Naive thymus-derived CD4-positive, alpha-beta T cell (primary cell): ENCODE data around the gene SULT1B1. TPM values are rescaled to one million over a fixed set of nuclear protein-coding genes. Genes with fewer than 3 reads are reported as not detected.

Experiments
- ATAC-seq: fragments of 150-1000 bp; cut with Tn5 transposase; 2 replicates; pipeline ENCODE4 v1.10.0; 2021; ENCODE audit warnings: mild to moderate bottlenecking, moderate library complexity
- CTCF ChIA-PET: fragments of 350-600 bp; sonication (Branson Sonifier 250); formaldehyde crosslinking; loops from one replicate; lab custom pipeline; 2021; ENCODE audit warnings: antibody characterized with exemption; lab: Charles Lee
- POLR2A ChIA-PET: fragments of 350-600 bp; sonication (Branson Sonifier 250); formaldehyde crosslinking; loops from one replicate; lab custom pipeline; 2021; ENCODE audit warnings: antibody characterized with exemption, inconsistent platforms; lab: Charles Lee
- DNase-seq, 9 donors: peaks; one replicate each; pipeline versions ENCODE4 v3.0.0 to v3.0.0-alpha.2; 2020 to 2022; ENCODE audit warnings: mixed read lengths in 1 of 9
- H3K27ac ChIP-seq: one replicate; pipeline ENCODE4 v1.7.0; 2013; ENCODE audit warnings: mild to moderate bottlenecking, low read depth, low read length, moderate library complexity
- H3K27me3 ChIP-seq, 2 donors: one replicate each; pipeline ENCODE4 v1.7.0; 2013; ENCODE audit warnings: low read length in 2 of 2, mild to moderate bottlenecking in 2 of 2, moderate library complexity in 2 of 2; ENCODE audit not compliant: control insufficient read depth in 2 of 2, insufficient read depth in 2 of 2
- H3K36me3 ChIP-seq, 3 experiments: 1 replicate in 2 of 3; 2 replicates in 1 of 3; pipeline ENCODE4 v1.7.0; 2013; ENCODE audit warnings: low read length in 3 of 3, mild to moderate bottlenecking in 3 of 3, moderate library complexity in 1 of 3; ENCODE audit not compliant: insufficient read depth in 3 of 3, control insufficient read depth in 2 of 3
- H3K4me1 ChIP-seq, 2 donors: one replicate each; pipeline ENCODE4 v1.7.0; 2013; ENCODE audit warnings: low read length in 2 of 2, mild to moderate bottlenecking in 2 of 2, moderate library complexity in 1 of 2; ENCODE audit not compliant: control insufficient read depth in 2 of 2, insufficient read depth in 2 of 2
- H3K4me3 ChIP-seq: 2 replicates; pipeline ENCODE4 v1.7.0; 2013; ENCODE audit warnings: mild to moderate bottlenecking, low read length
- H3K9me3 ChIP-seq, 3 experiments: 1 replicate in 2 of 3; 2 replicates in 1 of 3; pipeline ENCODE4 v1.7.0; 2013; ENCODE audit warnings: low read length in 3 of 3; ENCODE audit not compliant: control insufficient read depth in 2 of 3
- H3K27ac Mint-ChIP-seq, 9 donors: one replicate each; pipeline ENCODE4 v1.8.0; 2020 to 2022; ENCODE audit warnings: mixed read lengths in 9 of 9, mild to moderate bottlenecking in 8 of 9, moderate library complexity in 5 of 9, inconsistent platforms in 2 of 9
- H3K27me3 Mint-ChIP-seq, 5 donors: one replicate each; pipeline ENCODE4 v1.8.0; 2021 to 2022; ENCODE audit warnings: mixed read lengths in 5 of 5, mild to moderate bottlenecking in 1 of 5
- H3K36me3 Mint-ChIP-seq, 5 donors: one replicate each; pipeline ENCODE4 v1.8.0; 2020 to 2022; ENCODE audit warnings: mixed read lengths in 5 of 5, mild to moderate bottlenecking in 3 of 5, inconsistent platforms in 1 of 5
- H3K4me1 Mint-ChIP-seq, 7 donors: one replicate each; pipeline ENCODE4 v1.8.0; 2020 to 2022; ENCODE audit warnings: mixed read lengths in 7 of 7, mild to moderate bottlenecking in 3 of 7, inconsistent platforms in 1 of 7
- H3K4me3 Mint-ChIP-seq, 10 donors: one replicate each; pipeline ENCODE4 v1.8.0; 2020 to 2022; ENCODE audit warnings: mild to moderate bottlenecking in 10 of 10, mixed read lengths in 10 of 10, moderate library complexity in 6 of 10, inconsistent platforms in 2 of 10
- H3K9me3 Mint-ChIP-seq, 11 donors: one replicate each; pipeline ENCODE4 v1.8.0; 2020 to 2022; ENCODE audit warnings: mixed read lengths in 11 of 11, mild to moderate bottlenecking in 4 of 11, inconsistent platforms in 1 of 11, moderate library complexity in 1 of 11
- intact Hi-C, 2 donors: fragments of 100-400 bp; cut with micrococcal nuclease; formaldehyde crosslinking; loops; one replicate each; pipeline ENCODE4 v1.15.1; 2023
- polyA plus RNA-seq, 2 donors: library from polyadenylated mRNA; unstranded; fragments of 300-500 nt; fragmentation: Illumina TruSeq; gene quantifications; one replicate each; pipeline ENCODE4 v1.2.3, GENCODE V29; 2021
- total RNA-seq, 6 experiments: library from RNA in 5 of 6; stranded (reverse) in 5 of 6; gene quantifications; 1 replicate in 5 of 6; 2 replicates in 1 of 6; pipeline ENCODE4 v1.2.3 and lab custom pipeline; 2021 to 2026

Gene SULT1B1
- 10 to 100 TPM in 4 of 5 experiments, 1 to 10 TPM in 1; 8.2 to 32.0 (median 17.2) TPM for total RNA-seq
- polyA plus RNA-seq = 10 to 100 TPM; 13.2 to 14.9 TPM
- total RNA-seq (lab: John Stamatoyannopoulos, UW) = 40.5 reads per million, percentile 66 among the genes with 10 or more reads in this experiment

GRCh38 chr4:69760455-69760854 lies at the start of gene SULT1B1:
Gene SULT1B1 (minus strand): TSS chr4:69760620. CDS start chr4:69755217, 5,403 bp downstream.
- POLR2A ChIA-PET = interaction anchor here (0.7 to 2.3 kb wide), 10 partner anchors 9 to 1079 kb away, joined by 3 to 16 read pairs (median 4); partner anchors contain the start of gene GRSF1

GRCh38 chr4:69800599-69800998 lies 40.2 kb upstream of the SULT1B1 start:
- H3K36me3 Mint-ChIP-seq = peaks cover 0 to 5% (median 3%) of the 10 kb centered on the region in 5 donors
- intact Hi-C loops = loop anchor here in 1 of 2 donors (2.0 kb wide), 1 partner anchor 18 kb away; no protein-coding TSS in a partner anchor
- H3K4me3 Mint-ChIP-seq = no peak overlapping the region
- no peak overlapping the region for H3K27ac Mint-ChIP-seq
- ATAC-seq (no peak), DNase-seq (no peak)
- Histone ChIP-seq H3K4me3 (no peak overlapping the region), H3K9me3 (no peaks in the 10 kb centered on the region), H3K36me3 (no peaks in the 10 kb centered on the region), H3K27ac (no peak overlapping the region), H3K27me3 (no peaks in the 10 kb centered on the region), H3K4me1 (no peaks in the 10 kb centered on the region)
- peaks cover 0 to 11% (median 0%) of the 10 kb centered on the region in 11 donors for H3K9me3 Mint-ChIP-seq
- ChIA-PET CTCF (no interaction called here), POLR2A (interaction anchor here (0.7 kb wide), 1 partner anchor 116 kb away, joined by 3 read pairs; no protein-coding TSS in a partner anchor)
- peaks cover 0 to 6% (median 0%) of the 10 kb centered on the region in 7 donors for H3K4me1 Mint-ChIP-seq
- H3K27me3 Mint-ChIP-seq = peaks cover 0 to 3% (median 0%) of the 10 kb centered on the region in 5 donors

More at GRCh38 chr4:69760455-69760854, at the start of gene SULT1B1:
- no peaks in the 10 kb centered on the region for H3K27me3 ChIP-seq
- H3K27ac Mint-ChIP-seq = peak within 1 kb of the TSS; percentile 90 to 97 (median 95)
- peaks cover 0 to 17% (median 13%) of the 10 kb centered on the region in 5 donors for H3K36me3 Mint-ChIP-seq
- peak within 1 kb of the TSS; percentile 62 for H3K4me3 ChIP-seq
- DNase-seq (peak in 8 of 9 donors; percentile 40 to 92 (median 86)), ATAC-seq (peak; percentile 98)
- H3K9me3 ChIP-seq = no peaks in the 10 kb centered on the region
- H3K9me3 Mint-ChIP-seq = peaks cover 0 to 5% (median 0%) of the 10 kb centered on the region in 11 donors
- H3K36me3 ChIP-seq = no peaks in the 10 kb centered on the region
- H3K27me3 Mint-ChIP-seq = no peaks in the 10 kb centered on the region
- intact Hi-C loops = loop anchor here (1.0 to 5.0 kb wide), 11 partner anchors 8 to 1413 kb away; partner anchors contain the start of genes GRSF1 (in 1 of the 2), UTP3 (in 1 of the 2) and YTHDC1 (in 1 of the 2)
- H3K4me1 ChIP-seq = peaks cover 0 to 37% of the 10 kb centered on the region in 2 donors
- H3K4me1 Mint-ChIP-seq = peaks cover 40 to 79% (median 72%) of the 10 kb centered on the region in 7 donors
- peak within 1 kb of the TSS; percentile 59 for H3K27ac ChIP-seq
- CTCF ChIA-PET = interaction anchor here (0.5 to 3.7 kb wide), 6 partner anchors 9 to 921 kb away, joined by 3 to 15 read pairs (median 6); no protein-coding TSS in a partner anchor
- H3K4me3 Mint-ChIP-seq = peak within 1 kb of the TSS; percentile 85 to 99 (median 92)

- ChIA-PET POLR2A (no interaction called here), CTCF (interaction anchor here (0.7 kb wide), 1 partner anchor 226 kb away, joined by 4 read pairs; no protein-coding TSS in a partner anchor)
- Mint-ChIP-seq H3K4me3 (no peak overlapping the region), H3K4me1 (peaks cover 0 to 6% (median 0%) of the 10 kb centered on the region in 7 donors), H3K36me3 (peaks cover 0 to 8% (median 3%) of the 10 kb centered on the region in 5 donors), H3K27me3 (peaks cover 0 to 3% (median 0%) of the 10 kb centered on the region in 5 donors), H3K27ac (no peak overlapping the region), H3K9me3 (peaks cover 0 to 11% (median 0%) of the 10 kb centered on the region in 11 donors)
- Histone ChIP-seq H3K4me3 (no peak overlapping the region), H3K27ac (no peak overlapping the region), H3K9me3 (no peaks in the 10 kb centered on the region), H3K36me3 (no peaks in the 10 kb centered on the region), H3K27me3 (no peaks in the 10 kb centered on the region), H3K4me1 (no peaks in the 10 kb centered on the region)
- ATAC-seq (no peak), DNase-seq (no peak)
- intact Hi-C loops = no loop called here
Observed at GRCh38 chr4:69799337-69799736, 38.9 kb upstream of the SULT1B1 start.

- ChIA-PET POLR2A (interaction anchor here (1.2 kb wide), 1 partner anchor 8 kb away, joined by 3 read pairs; no protein-coding TSS in a partner anchor), CTCF (no interaction called here)
- Histone ChIP-seq H3K9me3 (no peaks in the 10 kb centered on the region), H3K4me3 (no peak overlapping the region), H3K27ac (no peak overlapping the region), H3K4me1 (no peaks in the 10 kb centered on the region), H3K36me3 (no peaks in the 10 kb centered on the region), H3K27me3 (no peaks in the 10 kb centered on the region)
- ATAC-seq = no peak
- intact Hi-C loops = no loop called here
- peaks cover 0 to 12% (median 0%) of the 10 kb centered on the region in 7 donors for H3K4me1 Mint-ChIP-seq
- H3K27ac Mint-ChIP-seq = no peak overlapping the region
- H3K4me3 Mint-ChIP-seq = no peak overlapping the region
- peaks cover 0 to 8% (median 3%) of the 10 kb centered on the region in 5 donors for H3K36me3 Mint-ChIP-seq
- no peak for DNase-seq
- peaks cover 0 to 3% (median 0%) of the 10 kb centered on the region in 5 donors for H3K27me3 Mint-ChIP-seq
- H3K9me3 Mint-ChIP-seq = peaks cover 0 to 5% (median 0%) of the 10 kb centered on the region in 11 donors
Observed at GRCh38 chr4:69793732-69794131, 33.3 kb upstream of the SULT1B1 start.

GRCh38 chr4:69787879-69788278 lies 27.5 kb upstream of the SULT1B1 start:
- no peak overlapping the region for H3K4me3 Mint-ChIP-seq
- no peak overlapping the region for H3K27ac ChIP-seq
- H3K9me3 Mint-ChIP-seq = peaks cover 0 to 9% (median 0%) of the 10 kb centered on the region in 11 donors
- H3K36me3 ChIP-seq = no peaks in the 10 kb centered on the region
- H3K4me1 Mint-ChIP-seq = no peaks in the 10 kb centered on the region
- no peaks in the 10 kb centered on the region for H3K27me3 ChIP-seq
- ChIA-PET POLR2A (interaction anchor here (0.6 kb wide), 1 partner anchor 14 kb away, joined by 3 read pairs; no protein-coding TSS in a partner anchor), CTCF (no interaction called here)
- intact Hi-C loops = no loop called here
- no peak overlapping the region for H3K4me3 ChIP-seq
- H3K27me3 Mint-ChIP-seq = peaks cover 0 to 3% (median 0%) of the 10 kb centered on the region in 5 donors
- no peak for ATAC-seq
- H3K36me3 Mint-ChIP-seq = no peaks in the 10 kb centered on the region
- no peaks in the 10 kb centered on the region for H3K4me1 ChIP-seq
- no peak for DNase-seq
- H3K9me3 ChIP-seq = peaks cover 0 to 5% (median 0%) of the 10 kb centered on the region in 3 experiments
- no peak overlapping the region for H3K27ac Mint-ChIP-seq

GRCh38 chr4:69786547-69786946 lies 26.1 kb upstream of the SULT1B1 start:
- no peak overlapping the region for H3K4me3 ChIP-seq
- H3K27me3 ChIP-seq = no peaks in the 10 kb centered on the region
- H3K27ac ChIP-seq = no peak overlapping the region
- no peak for ATAC-seq
- Mint-ChIP-seq H3K4me1 (peaks cover 0 to 8% (median 0%) of the 10 kb centered on the region in 7 donors), H3K4me3 (no peak overlapping the region), H3K27ac (no peak overlapping the region), H3K9me3 (peaks cover 0 to 9% (median 0%) of the 10 kb centered on the region in 11 donors), H3K27me3 (no peaks in the 10 kb centered on the region), H3K36me3 (peaks cover 0 to 4% (median 0%) of the 10 kb centered on the region in 5 donors)
- peaks cover 0 to 5% (median 0%) of the 10 kb centered on the region in 3 experiments for H3K9me3 ChIP-seq
- no peak for DNase-seq
- no peaks in the 10 kb centered on the region for H3K4me1 ChIP-seq
- ChIA-PET POLR2A (no interaction called here), CTCF (interaction anchor here (0.6 to 0.8 kb wide), 2 partner anchors 20 to 37 kb away, joined by 3 to 4 read pairs; no protein-coding TSS in a partner anchor)
- intact Hi-C loops = no loop called here
- H3K36me3 ChIP-seq = no peaks in the 10 kb centered on the region
